HG02981 (cell line): ENCODE measurements around the gene FCF1.

Experiments
- ATAC-seq: cut with Tn5 transposase; IDR thresholded peaks from one replicate; pipeline ENCODE4 v1.9.1; 2021; ENCODE audit warnings: mild to moderate bottlenecking, moderate library complexity; ENCODE audit not compliant: unreplicated experiment

The FCF1 gene

GRCh38 chr14:74762917-74763802, 50.2 kb downstream of the FCF1 start, which contains the start of gene YLPM1:
Gene YLPM1 (plus strand): TSS chr14:74763316. CDS start chr14:74763490, 174 bp downstream.
- peak; percentile 93 for ATAC-seq

- ATAC-seq, result no peak
Observed at GRCh38 chr14:74763803-74764531, 51.0 kb downstream of the FCF1 start.

- ATAC-seq, result no peak
Observed at GRCh38 chr14:74765721-74766120, 52.8 kb downstream of the FCF1 start.

GRCh38 chr14:74771399-74771798, 58.5 kb downstream of the FCF1 start:
- no peak for ATAC-seq

GRCh38 chr14:74784634-74785033, 71.7 kb downstream of the FCF1 start:
- no peak for ATAC-seq

GRCh38 chr14:74785056-74785613, 72.2 kb downstream of the FCF1 start:
- ATAC-seq, result no peak

- no peak for ATAC-seq
Observed at GRCh38 chr14:74786796-74787315, 73.9 kb downstream of the FCF1 start.
